Activated CD4-positive, alpha-beta T cell treated with anti-CD3 and anti-CD28 coated beads for 36 hours (primary cell): ENCODE results near the gene EDIL3. TPM values are rescaled to one million over a fixed set of nuclear protein-coding genes. Genes with fewer than 3 reads are reported as not detected.
"Not testable (repeated sequence)": the region's sequence is repeated elsewhere in the genome, so short reads cannot be mapped to it uniquely, and the experiment has no call there.

ENCODE experiments used
- ATAC-seq: fragments of 200-7000 bp; cut with Tn5 transposase; one replicate; pipeline ENCODE4 v1.10.0; 2021; ENCODE audit warnings: mild to moderate bottlenecking, moderate library complexity
- CTCF ChIA-PET: fragments of 350-600 bp; sonication (Branson Sonifier 250); formaldehyde crosslinking; loops from one replicate; lab custom pipeline; 2021; ENCODE audit warnings: antibody characterized with exemption; lab: Charles Lee
- POLR2A ChIA-PET: fragments of 350-600 bp; sonication (Branson Sonifier 250); formaldehyde crosslinking; loops from one replicate; lab custom pipeline; 2021; ENCODE audit warnings: antibody characterized with exemption, inconsistent platforms; lab: Charles Lee
- DNase-seq: peaks from one replicate; pipeline ENCODE4 v3.0.0-alpha.2; 2020
- H3K27ac Mint-ChIP-seq: one replicate; pipeline ENCODE4 v1.8.0; 2021; ENCODE audit warnings: mixed read lengths
- H3K27me3 Mint-ChIP-seq: one replicate; pipeline ENCODE4 v1.8.0; 2021; ENCODE audit warnings: mixed read lengths
- H3K36me3 Mint-ChIP-seq: one replicate; pipeline ENCODE4 v1.8.0; 2021; ENCODE audit warnings: low read depth, mixed read lengths
- H3K4me1 Mint-ChIP-seq: one replicate; pipeline ENCODE4 v1.8.0; 2021; ENCODE audit warnings: mixed read lengths
- H3K4me3 Mint-ChIP-seq: one replicate; pipeline ENCODE4 v1.8.0; 2021; ENCODE audit warnings: mild to moderate bottlenecking, moderate library complexity, mixed read lengths
- H3K9me3 Mint-ChIP-seq: one replicate; pipeline ENCODE4 v1.8.0; 2021; ENCODE audit warnings: low read depth, mixed read lengths
- intact Hi-C, 2 experiments: fragments of 100-400 bp; cut with DNase I in 1 of 2; cut with micrococcal nuclease in 1 of 2; formaldehyde crosslinking; loops; one replicate each; pipeline versions ENCODE4 v1.14.2 to v1.15.1; 2022 to 2024; cut with DNase I, micrococcal nuclease
- total RNA-seq, 2 experiments: library from RNA; stranded (reverse); gene quantifications; one replicate each; pipeline ENCODE4 v1.2.3, GENCODE V29; 2021

Gene EDIL3
- total RNA-seq, 2 experiments from 2014 or later, result not detected

- H3K4me1 Mint-ChIP-seq, result no peaks in the 10 kb centered on the region
- ChIA-PET POLR2A (no interaction called here), CTCF (no interaction called here)
- H3K27me3 Mint-ChIP-seq, result no peaks in the 10 kb centered on the region
- H3K9me3 Mint-ChIP-seq, result peaks cover 2% of the 10 kb centered on the region
- ATAC-seq (no peak), DNase-seq (no peak)
- H3K27ac Mint-ChIP-seq, result no peak overlapping the region
- intact Hi-C loops, result no loop called here
- no peak overlapping the region for H3K4me3 Mint-ChIP-seq
- no peaks in the 10 kb centered on the region for H3K36me3 Mint-ChIP-seq
Observed at GRCh38 chr5:84327591-84327990, 57.1 kb downstream of the EDIL3 start.

GRCh38 chr5:84322646-84323045 lies 62.0 kb downstream of the EDIL3 start:
- CTCF ChIA-PET, result no interaction called here
- no peak overlapping the region for H3K27ac Mint-ChIP-seq
- H3K4me3 Mint-ChIP-seq, result no peak overlapping the region
- DNase-seq, result no peak
- ATAC-seq, result no peak
- H3K4me1 Mint-ChIP-seq, result no peaks in the 10 kb centered on the region
- intact Hi-C loops, result no loop called here
- POLR2A ChIA-PET, result no interaction called here
- H3K9me3 Mint-ChIP-seq, result peaks cover 9% of the 10 kb centered on the region
- H3K27me3 Mint-ChIP-seq, result no peaks in the 10 kb centered on the region
- H3K36me3 Mint-ChIP-seq, result no peaks in the 10 kb centered on the region

GRCh38 chr5:84317826-84318225 lies 66.9 kb downstream of the EDIL3 start:
- H3K27me3 Mint-ChIP-seq, POLR2A ChIA-PET, ATAC-seq, DNase-seq, H3K36me3 Mint-ChIP-seq, CTCF ChIA-PET, H3K9me3 Mint-ChIP-seq, H3K4me3 Mint-ChIP-seq, intact Hi-C loops, H3K4me1 Mint-ChIP-seq, H3K27ac Mint-ChIP-seq: not testable (repeated sequence)

GRCh38 chr5:84312280-84312679 lies 72.4 kb downstream of the EDIL3 start:
- ATAC-seq, CTCF ChIA-PET, POLR2A ChIA-PET, DNase-seq, H3K27ac Mint-ChIP-seq, H3K4me1 Mint-ChIP-seq, intact Hi-C loops, H3K27me3 Mint-ChIP-seq, H3K9me3 Mint-ChIP-seq, H3K4me3 Mint-ChIP-seq, H3K36me3 Mint-ChIP-seq: not testable (repeated sequence)

- H3K9me3 Mint-ChIP-seq, H3K27me3 Mint-ChIP-seq, H3K36me3 Mint-ChIP-seq, H3K4me1 Mint-ChIP-seq, H3K27ac Mint-ChIP-seq, H3K4me3 Mint-ChIP-seq, POLR2A ChIA-PET, CTCF ChIA-PET, intact Hi-C loops, DNase-seq, ATAC-seq: not testable (repeated sequence)
Observed at GRCh38 chr5:84309850-84310249, 74.8 kb downstream of the EDIL3 start.

- Mint-ChIP-seq H3K36me3 (no peaks in the 10 kb centered on the region), H3K4me1 (no peaks in the 10 kb centered on the region), H3K27me3 (no peaks in the 10 kb centered on the region), H3K9me3 (no peaks in the 10 kb centered on the region), H3K27ac (no peak overlapping the region), H3K4me3 (no peak overlapping the region)
- ChIA-PET CTCF (no interaction called here), POLR2A (no interaction called here)
- ATAC-seq (no peak), DNase-seq (no peak)
- intact Hi-C loops, result no loop called here
Observed at GRCh38 chr5:84306601-84307000, 78.1 kb downstream of the EDIL3 start.

GRCh38 chr5:84304599-84304998 lies 80.1 kb downstream of the EDIL3 start:
- Mint-ChIP-seq H3K27ac (no peak overlapping the region), H3K4me1 (no peaks in the 10 kb centered on the region), H3K9me3 (no peaks in the 10 kb centered on the region), H3K27me3 (no peaks in the 10 kb centered on the region), H3K4me3 (no peak overlapping the region), H3K36me3 (no peaks in the 10 kb centered on the region)
- intact Hi-C loops, result no loop called here
- no peak for ATAC-seq
- DNase-seq, result no peak
- CTCF ChIA-PET, result no interaction called here
- POLR2A ChIA-PET, result no interaction called here

- CTCF ChIA-PET, result interaction anchor here (1.1 kb wide), 1 partner anchor 15 kb away, joined by 3 read pairs; no protein-coding TSS in a partner anchor
- intact Hi-C loops, result no loop called here
- POLR2A ChIA-PET, result no interaction called here
- no peak overlapping the region for H3K4me3 Mint-ChIP-seq
- no peak overlapping the region for H3K27ac Mint-ChIP-seq
- H3K4me1 Mint-ChIP-seq, result no peaks in the 10 kb centered on the region
- no peaks in the 10 kb centered on the region for H3K36me3 Mint-ChIP-seq
- no peaks in the 10 kb centered on the region for H3K27me3 Mint-ChIP-seq
- H3K9me3 Mint-ChIP-seq, result no peaks in the 10 kb centered on the region
- no peak for ATAC-seq
- no peak for DNase-seq
Observed at GRCh38 chr5:84303315-84303714, 81.4 kb downstream of the EDIL3 start.

GRCh38 chr5:84301535-84301934 lies 83.1 kb downstream of the EDIL3 start:
- H3K4me3 Mint-ChIP-seq, result no peak overlapping the region
- no peak for ATAC-seq
- H3K9me3 Mint-ChIP-seq, result no peaks in the 10 kb centered on the region
- no peaks in the 10 kb centered on the region for H3K36me3 Mint-ChIP-seq
- no peaks in the 10 kb centered on the region for H3K27me3 Mint-ChIP-seq
- H3K4me1 Mint-ChIP-seq, result no peaks in the 10 kb centered on the region
- ChIA-PET POLR2A (no interaction called here), CTCF (no interaction called here)
- H3K27ac Mint-ChIP-seq, result no peak overlapping the region
- intact Hi-C loops, result no loop called here
- no peak for DNase-seq

- DNase-seq (no peak), ATAC-seq (no peak)
- ChIA-PET CTCF (no interaction called here), POLR2A (no interaction called here)
- no peaks in the 10 kb centered on the region for H3K9me3 Mint-ChIP-seq
- no peaks in the 10 kb centered on the region for H3K36me3 Mint-ChIP-seq
- H3K4me1 Mint-ChIP-seq, result no peaks in the 10 kb centered on the region
- no peak overlapping the region for H3K4me3 Mint-ChIP-seq
- intact Hi-C loops, result no loop called here
- no peaks in the 10 kb centered on the region for H3K27me3 Mint-ChIP-seq
- no peak overlapping the region for H3K27ac Mint-ChIP-seq
Observed at GRCh38 chr5:84299959-84300358, 84.7 kb downstream of the EDIL3 start.

GRCh38 chr5:84298628-84299027 lies 86.1 kb downstream of the EDIL3 start:
- ChIA-PET CTCF (no interaction called here), POLR2A (no interaction called here)
- DNase-seq, result no peak
- ATAC-seq, result no peak
- no peaks in the 10 kb centered on the region for H3K9me3 Mint-ChIP-seq
- H3K36me3 Mint-ChIP-seq, result no peaks in the 10 kb centered on the region
- H3K4me1 Mint-ChIP-seq, result no peaks in the 10 kb centered on the region
- no peak overlapping the region for H3K4me3 Mint-ChIP-seq
- H3K27me3 Mint-ChIP-seq, result no peaks in the 10 kb centered on the region
- H3K27ac Mint-ChIP-seq, result no peak overlapping the region
- intact Hi-C loops, result no loop called here

GRCh38 chr5:84297641-84298040 lies 87.0 kb downstream of the EDIL3 start:
- ATAC-seq, H3K36me3 Mint-ChIP-seq, H3K9me3 Mint-ChIP-seq, H3K27ac Mint-ChIP-seq, H3K27me3 Mint-ChIP-seq, POLR2A ChIA-PET, CTCF ChIA-PET, intact Hi-C loops, H3K4me3 Mint-ChIP-seq, H3K4me1 Mint-ChIP-seq, DNase-seq: not testable (repeated sequence)
